NCI-H82 treated with DMSO at 0.1 percent for 48 hours (cell line): Measurements from ENCODE around the gene NFKB1.
"Not testable (repeated sequence)": the region's sequence is repeated elsewhere in the genome, so short reads cannot be mapped to it uniquely, and the experiment has no call there.

Experiments used
- DNase-seq: peaks from one replicate; lab custom pipeline; 2025; ENCODE audit not compliant: unreplicated experiment; lab: John Stamatoyannopoulos, UW

The NFKB1 gene

GRCh38 chr4:102560571-102561341, 59.6 kb downstream of the NFKB1 start:
- no peak for DNase-seq

- no peak for DNase-seq
Observed at GRCh38 chr4:102563000-102563399, 61.8 kb downstream of the NFKB1 start.

- no peak for DNase-seq
Observed at GRCh38 chr4:102564399-102565059, 63.4 kb downstream of the NFKB1 start.

GRCh38 chr4:102565696-102566095, 64.5 kb downstream of the NFKB1 start:
- DNase-seq: no peak

- no peak for DNase-seq
Observed at GRCh38 chr4:102566426-102566825, 65.3 kb downstream of the NFKB1 start.

GRCh38 chr4:102567427-102567826, 66.3 kb downstream of the NFKB1 start:
- no peak for DNase-seq

GRCh38 chr4:102569200-102569599, 68.0 kb downstream of the NFKB1 start:
- DNase-seq: no peak

- DNase-seq: not testable (repeated sequence)
Observed at GRCh38 chr4:102570211-102570610, 69.1 kb downstream of the NFKB1 start.

GRCh38 chr4:102572452-102572851, 71.3 kb downstream of the NFKB1 start:
- DNase-seq: no peak

GRCh38 chr4:102574317-102574716, 73.2 kb downstream of the NFKB1 start:
- DNase-seq: no peak

- no peak for DNase-seq
Observed at GRCh38 chr4:102575369-102576129, 74.4 kb downstream of the NFKB1 start.

- no peak for DNase-seq
Observed at GRCh38 chr4:102578270-102578669, 77.1 kb downstream of the NFKB1 start.

- DNase-seq: no peak
Observed at GRCh38 chr4:102578819-102579218, 77.7 kb downstream of the NFKB1 start.

GRCh38 chr4:102579794-102580462, 78.8 kb downstream of the NFKB1 start:
- DNase-seq: no peak

GRCh38 chr4:102580463-102580842, 79.3 kb downstream of the NFKB1 start:
- no peak for DNase-seq

- no peak for DNase-seq
Observed at GRCh38 chr4:102584091-102584490, 82.9 kb downstream of the NFKB1 start.

GRCh38 chr4:102585329-102585728, 84.2 kb downstream of the NFKB1 start:
- no peak for DNase-seq

- DNase-seq: no peak
Observed at GRCh38 chr4:102586002-102586643, 85.0 kb downstream of the NFKB1 start.

- no peak for DNase-seq
Observed at GRCh38 chr4:102586644-102587021, 85.5 kb downstream of the NFKB1 start.

- no peak for DNase-seq
Observed at GRCh38 chr4:102589743-102590142, 88.6 kb downstream of the NFKB1 start.

- DNase-seq: no peak
Observed at GRCh38 chr4:102592256-102592655, 91.1 kb downstream of the NFKB1 start.
